Parathyroid adenoma (tissue), 2 donors: ENCODE results near the gene AGPS.

Experiments used
- H2AFZ ChIP-seq: fragments of 300-600 bp; sonication (generic); one replicate; pipeline ENCODE4 v1.7.0; 2017; ENCODE audit warnings: antibody characterized with exemption, mild to moderate bottlenecking
- H3K27ac ChIP-seq: fragments of 300-600 bp; sonication (generic); one replicate; pipeline ENCODE4 v1.7.0; 2017
- H3K27me3 ChIP-seq: fragments of 300-600 bp; sonication (generic); one replicate; pipeline ENCODE4 v1.7.0; 2017; ENCODE audit warnings: low read length; ENCODE audit not compliant: control insufficient read depth, insufficient read depth
- H3K36me3 ChIP-seq: fragments of 300-600 bp; sonication (generic); one replicate; pipeline ENCODE4 v1.7.0; 2017; ENCODE audit warnings: low read length; ENCODE audit not compliant: control insufficient read depth, insufficient read depth
- H3K4me1 ChIP-seq: fragments of 300-600 bp; sonication (generic); one replicate; pipeline ENCODE4 v1.7.0; 2017; ENCODE audit warnings: control low read depth
- H3K4me2 ChIP-seq: fragments of 300-600 bp; sonication (generic); one replicate; pipeline ENCODE4 v1.7.0; 2017; ENCODE audit warnings: low read length
- H3K4me3 ChIP-seq: fragments of 300-600 bp; sonication (generic); one replicate; pipeline ENCODE4 v1.7.0; 2017; ENCODE audit warnings: low read depth, low read length
- H3K79me2 ChIP-seq: fragments of 300-600 bp; sonication (generic); one replicate; pipeline ENCODE4 v1.7.0; 2017; ENCODE audit warnings: control low read depth
- H3K9ac ChIP-seq: fragments of 300-600 bp; sonication (generic); one replicate; pipeline ENCODE4 v1.7.0; 2017; ENCODE audit warnings: mild to moderate bottlenecking
- H3K9me3 ChIP-seq: fragments of 300-600 bp; sonication (generic); one replicate; pipeline ENCODE4 v1.7.0; 2017; ENCODE audit warnings: low read length; ENCODE audit not compliant: control insufficient read depth
- CTCF ChIP-seq: fragments of 300-600 bp; sonication (generic); IDR thresholded peaks from one replicate; pipeline ENCODE4 v1.7.0; 2017; ENCODE audit warnings: antibody characterized with exemption, mild to moderate bottlenecking
- donor health status: primary hyperparathyroidism.

Gene AGPS

GRCh38 chr2:177489719-177490301 lies 97.2 kb downstream of the AGPS start:
- Histone ChIP-seq H3K9me3 (no peaks in the 10 kb centered on the region), H3K4me3 (no peak overlapping the region), H3K9ac (no peak overlapping the region), H3K27me3 (no peaks in the 10 kb centered on the region), H3K36me3 (no peaks in the 10 kb centered on the region), H3K27ac (no peak overlapping the region), H3K79me2 (no peaks in the 10 kb centered on the region), H2AFZ (no peak overlapping the region), H3K4me1 (no peaks in the 10 kb centered on the region), H3K4me2 (no peak overlapping the region)
- TF ChIP-seq CTCF = peak; percentile 56

GRCh38 chr2:177495945-177496344 lies 103.4 kb downstream of the AGPS start:
- TF ChIP-seq CTCF = no peak
- Histone ChIP-seq H3K4me2 (no peak overlapping the region), H3K36me3 (no peaks in the 10 kb centered on the region)

GRCh38 chr2:177496921-177497320 lies 104.3 kb downstream of the AGPS start:
- no peak overlapping the region for H3K4me2 ChIP-seq
- H3K79me2 ChIP-seq = no peaks in the 10 kb centered on the region
- H3K9ac ChIP-seq = no peak overlapping the region
- no peak overlapping the region for H3K4me3 ChIP-seq
- no peak overlapping the region for H3K27ac ChIP-seq
- no peak for TF ChIP-seq CTCF
- no peaks in the 10 kb centered on the region for H3K36me3 ChIP-seq
- H3K4me1 ChIP-seq = no peaks in the 10 kb centered on the region
- no peaks in the 10 kb centered on the region for H3K27me3 ChIP-seq
- H2AFZ ChIP-seq = no peak overlapping the region
- H3K9me3 ChIP-seq = no peaks in the 10 kb centered on the region

More at GRCh38 chr2:177495945-177496344, 103.4 kb downstream of the AGPS start:
- Histone ChIP-seq H3K4me3 (no peak overlapping the region), H3K4me1 (no peaks in the 10 kb centered on the region), H3K9me3 (no peaks in the 10 kb centered on the region), H3K79me2 (no peaks in the 10 kb centered on the region), H3K9ac (no peak overlapping the region), H2AFZ (no peak overlapping the region), H3K27ac (no peak overlapping the region), H3K27me3 (no peaks in the 10 kb centered on the region)

GRCh38 chr2:177501186-177501585 lies 108.6 kb downstream of the AGPS start:
- Histone ChIP-seq H3K9ac (no peak overlapping the region), H3K4me3 (no peak overlapping the region), H3K79me2 (no peaks in the 10 kb centered on the region), H3K4me2 (no peak overlapping the region), H3K36me3 (no peaks in the 10 kb centered on the region), H2AFZ (no peak overlapping the region), H3K9me3 (no peaks in the 10 kb centered on the region), H3K27ac (no peak overlapping the region), H3K27me3 (no peaks in the 10 kb centered on the region), H3K4me1 (no peaks in the 10 kb centered on the region)
- TF ChIP-seq CTCF = no peak

- no peaks in the 10 kb centered on the region for H3K36me3 ChIP-seq
Measured at GRCh38 chr2:177506505-177506904, 113.9 kb downstream of the AGPS start.

More at GRCh38 chr2:177506505-177506904, 113.9 kb downstream of the AGPS start:
- Histone ChIP-seq H3K9ac (no peak overlapping the region), H3K9me3 (no peaks in the 10 kb centered on the region), H3K79me2 (no peaks in the 10 kb centered on the region), H3K4me1 (no peaks in the 10 kb centered on the region), H3K4me3 (no peak overlapping the region), H3K4me2 (no peak overlapping the region), H3K27ac (no peak overlapping the region), H3K27me3 (no peaks in the 10 kb centered on the region), H2AFZ (no peak overlapping the region)
- TF ChIP-seq CTCF = no peak
